ENCODE results near the gene CYP20A1.
A peak's percentile ranks its signal among the peaks of the same experiment; 100 is the strongest.

The CYP20A1 gene

DNA sequence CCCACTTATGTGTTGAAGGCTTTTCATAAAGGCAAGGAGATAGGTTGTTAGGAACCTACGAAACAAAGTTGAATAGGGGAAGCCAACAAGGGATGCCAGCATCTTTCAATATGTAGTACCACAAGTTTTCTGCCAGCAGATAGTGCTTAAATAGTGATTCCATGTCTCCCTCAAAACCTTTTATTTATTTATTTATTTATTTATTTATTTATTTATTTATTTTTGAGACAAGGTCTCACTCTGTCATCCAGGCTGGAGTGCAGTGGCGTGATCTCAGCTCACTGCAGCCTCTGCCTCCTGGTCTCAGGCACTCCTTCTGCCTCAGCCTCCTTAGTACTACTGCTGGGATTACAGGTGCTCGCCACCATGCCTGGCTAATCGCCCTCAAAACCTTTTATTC lies 103.6 kb downstream of the CYP20A1 start (continued):
- TF ChIP-seq, protein P1, sequence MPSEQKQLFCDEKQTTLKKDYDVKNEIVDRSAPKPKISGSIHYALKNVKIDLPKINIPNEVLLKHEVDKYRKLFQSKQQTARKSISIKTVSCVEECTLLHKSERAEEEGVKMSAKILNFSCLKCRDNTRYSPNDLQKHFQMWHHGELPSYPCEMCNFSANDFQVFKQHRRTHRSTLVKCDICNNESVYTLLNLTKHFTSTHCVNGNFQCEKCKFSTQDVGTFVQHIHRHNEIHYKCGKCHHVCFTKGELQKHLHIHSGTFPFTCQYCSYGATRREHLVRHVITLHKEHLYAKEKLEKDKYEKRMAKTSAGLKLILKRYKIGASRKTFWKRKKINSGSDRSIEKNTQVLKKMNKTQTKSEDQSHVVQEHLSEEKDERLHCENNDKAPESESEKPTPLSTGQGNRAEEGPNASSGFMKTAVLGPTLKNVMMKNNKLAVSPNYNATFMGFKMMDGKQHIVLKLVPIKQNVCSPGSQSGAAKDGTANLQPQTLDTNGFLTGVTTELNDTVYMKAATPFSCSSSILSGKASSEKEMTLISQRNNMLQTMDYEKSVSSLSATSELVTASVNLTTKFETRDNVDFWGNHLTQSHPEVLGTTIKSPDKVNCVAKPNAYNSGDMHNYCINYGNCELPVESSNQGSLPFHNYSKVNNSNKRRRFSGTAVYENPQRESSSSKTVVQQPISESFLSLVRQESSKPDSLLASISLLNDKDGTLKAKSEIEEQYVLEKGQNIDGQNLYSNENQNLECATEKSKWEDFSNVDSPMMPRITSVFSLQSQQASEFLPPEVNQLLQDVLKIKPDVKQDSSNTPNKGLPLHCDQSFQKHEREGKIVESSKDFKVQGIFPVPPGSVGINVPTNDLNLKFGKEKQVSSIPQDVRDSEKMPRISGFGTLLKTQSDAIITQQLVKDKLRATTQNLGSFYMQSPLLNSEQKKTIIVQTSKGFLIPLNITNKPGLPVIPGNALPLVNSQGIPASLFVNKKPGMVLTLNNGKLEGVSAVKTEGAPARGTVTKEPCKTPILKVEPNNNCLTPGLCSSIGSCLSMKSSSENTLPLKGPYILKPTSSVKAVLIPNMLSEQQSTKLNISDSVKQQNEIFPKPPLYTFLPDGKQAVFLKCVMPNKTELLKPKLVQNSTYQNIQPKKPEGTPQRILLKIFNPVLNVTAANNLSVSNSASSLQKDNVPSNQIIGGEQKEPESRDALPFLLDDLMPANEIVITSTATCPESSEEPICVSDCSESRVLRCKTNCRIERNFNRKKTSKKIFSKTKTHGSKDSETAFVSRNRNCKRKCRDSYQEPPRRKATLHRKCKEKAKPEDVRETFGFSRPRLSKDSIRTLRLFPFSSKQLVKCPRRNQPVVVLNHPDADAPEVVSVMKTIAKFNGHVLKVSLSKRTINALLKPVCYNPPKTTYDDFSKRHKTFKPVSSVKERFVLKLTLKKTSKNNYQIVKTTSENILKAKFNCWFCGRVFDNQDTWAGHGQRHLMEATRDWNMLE (tag by site-specific recombination; conservative IDR thresholded peaks at IDR 0.05; ENCODE audit: low read depth): peak; percentile 79
- TF ChIP-seq ZNF202 (tag by site-specific recombination; IDR thresholded peaks at IDR 0.05; ENCODE audit: borderline replicate concordance) (0 out of 2 replicates have a peak, but pooled peaks have one; percentile 32), ZNF426 (tag by site-specific recombination; IDR thresholded peaks at IDR 0.05) (peak; percentile 74), ZNF140 (tag by site-specific recombination; IDR thresholded peaks at IDR 0.05) (peak; percentile 53; the same call in 1 of the 2 replicates), ZNF623 (tag by site-specific recombination; IDR thresholded peaks at IDR 0.05) (peak; percentile 56), ZBTB8A (tag by site-specific recombination; IDR thresholded peaks at IDR 0.05) (peak; percentile 60), ZNF394 (tag by site-specific recombination; IDR thresholded peaks at IDR 0.05; ENCODE audit: borderline replicate concordance) (peak; percentile 89), ZNF558 (tag by site-specific recombination; IDR thresholded peaks at IDR 0.05) (peak; percentile 59; the same call in 1 of the 2 replicates), ZNF555 (tag by site-specific recombination; conservative IDR thresholded peaks at IDR 0.05) (peak; percentile 56), ZNF791 (tag by site-specific recombination; IDR thresholded peaks at IDR 0.05) (0 out of 2 replicates have a peak, but pooled peaks have one; percentile 11), ZNF510 (tag by site-specific recombination; IDR thresholded peaks at IDR 0.05; ENCODE audit: insufficient replicate concordance) (peak; percentile 8), ZNF560 (tag by site-specific recombination; IDR thresholded peaks at IDR 0.05; ENCODE audit: borderline replicate concordance) (peak; percentile 30; the same call in 1 of the 2 replicates), ZNF664 (tag by site-specific recombination; IDR thresholded peaks at IDR 0.05) (peak; percentile 47; the same call in 1 of the 2 replicates), ZXDB (tag by site-specific recombination; IDR thresholded peaks at IDR 0.05) (0 out of 2 replicates have a peak, but pooled peaks have one; percentile 34)

DNA sequence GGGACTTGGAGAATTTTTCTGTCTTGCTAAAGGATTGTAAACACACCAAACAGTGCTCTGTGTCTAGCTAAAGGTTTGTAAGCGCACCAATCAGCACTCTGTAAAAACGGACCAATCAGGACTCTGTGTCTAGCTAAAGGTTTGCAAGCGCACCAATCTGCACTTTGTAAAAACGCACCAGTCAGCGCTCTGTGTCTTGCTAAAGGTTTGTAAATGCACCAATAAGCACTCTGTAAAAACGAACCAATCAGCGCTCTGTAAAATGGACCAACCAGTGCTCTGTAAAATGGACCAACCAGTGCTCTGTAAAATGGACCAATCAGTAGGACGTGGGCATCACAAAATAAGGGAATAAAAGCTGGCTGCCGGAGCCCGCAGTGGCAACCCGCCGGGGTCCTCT lies 105.8 kb downstream of the CYP20A1 start:
- no peak overlapping the region for H3K27ac ChIP-seq (ENCODE audit: extremely low read depth, low read depth, low read length)
- H3K4me1 ChIP-seq (ENCODE audit: control insufficient read depth, insufficient read depth, low read length): no peaks in the 10 kb centered on the region
- ChIA-PET POLR2A (no interaction called here), CTCF (interaction anchor here (0.6 kb wide), 1 partner anchor 563 kb away, joined by 3 read pairs; no protein-coding TSS in a partner anchor)
- peaks cover 3 to 10% of the 10 kb centered on the region in 2 experiments; a peak in 2 of 3 replicates for H3K36me3 ChIP-seq (ENCODE audit: control insufficient read depth in 2 of 2, insufficient read depth in 1 of 2, low read length in 2 of 2)
- no peak overlapping the region for H3K4me3 ChIP-seq (ENCODE audit: low read depth, low read length)
- no peaks in the 10 kb centered on the region for H3K9me3 ChIP-seq (ENCODE audit: control insufficient read depth, insufficient read depth, low read depth, low read length)
- TF ChIP-seq OVOL3 (tag by site-specific recombination; IDR thresholded peaks at IDR 0.05) (no peak), ZNF473 (tag by site-specific recombination; IDR thresholded peaks at IDR 0.05) (no peak), ZNF664 (tag by site-specific recombination; IDR thresholded peaks at IDR 0.05) (no peak), HOXD13 (CRISPR knock-in tag; IDR thresholded peaks at IDR 0.05; ENCODE audit: borderline replicate concordance) (no peak), RBAK (tag by site-specific recombination; IDR thresholded peaks at IDR 0.05) (no peak), ZNF555 (tag by site-specific recombination; conservative IDR thresholded peaks at IDR 0.05) (no peak), ZNF114 (tag by site-specific recombination; IDR thresholded peaks at IDR 0.05) (no peak), ZNF792 (tag by site-specific recombination; IDR thresholded peaks at IDR 0.05) (no peak), KLF7 (tag by site-specific recombination; IDR thresholded peaks at IDR 0.05; ENCODE audit: borderline replicate concordance) (no peak), ZNF707 (tag by site-specific recombination; IDR thresholded peaks at IDR 0.05) (no peak), ZNF24 (tag by site-specific recombination; IDR thresholded peaks at IDR 0.05) (no peak), ZNF202 (tag by site-specific recombination; IDR thresholded peaks at IDR 0.05; ENCODE audit: borderline replicate concordance) (no peak), KLF1 (tag by site-specific recombination; IDR thresholded peaks at IDR 0.05) (no peak)
- TF ChIP-seq, protein P2, sequence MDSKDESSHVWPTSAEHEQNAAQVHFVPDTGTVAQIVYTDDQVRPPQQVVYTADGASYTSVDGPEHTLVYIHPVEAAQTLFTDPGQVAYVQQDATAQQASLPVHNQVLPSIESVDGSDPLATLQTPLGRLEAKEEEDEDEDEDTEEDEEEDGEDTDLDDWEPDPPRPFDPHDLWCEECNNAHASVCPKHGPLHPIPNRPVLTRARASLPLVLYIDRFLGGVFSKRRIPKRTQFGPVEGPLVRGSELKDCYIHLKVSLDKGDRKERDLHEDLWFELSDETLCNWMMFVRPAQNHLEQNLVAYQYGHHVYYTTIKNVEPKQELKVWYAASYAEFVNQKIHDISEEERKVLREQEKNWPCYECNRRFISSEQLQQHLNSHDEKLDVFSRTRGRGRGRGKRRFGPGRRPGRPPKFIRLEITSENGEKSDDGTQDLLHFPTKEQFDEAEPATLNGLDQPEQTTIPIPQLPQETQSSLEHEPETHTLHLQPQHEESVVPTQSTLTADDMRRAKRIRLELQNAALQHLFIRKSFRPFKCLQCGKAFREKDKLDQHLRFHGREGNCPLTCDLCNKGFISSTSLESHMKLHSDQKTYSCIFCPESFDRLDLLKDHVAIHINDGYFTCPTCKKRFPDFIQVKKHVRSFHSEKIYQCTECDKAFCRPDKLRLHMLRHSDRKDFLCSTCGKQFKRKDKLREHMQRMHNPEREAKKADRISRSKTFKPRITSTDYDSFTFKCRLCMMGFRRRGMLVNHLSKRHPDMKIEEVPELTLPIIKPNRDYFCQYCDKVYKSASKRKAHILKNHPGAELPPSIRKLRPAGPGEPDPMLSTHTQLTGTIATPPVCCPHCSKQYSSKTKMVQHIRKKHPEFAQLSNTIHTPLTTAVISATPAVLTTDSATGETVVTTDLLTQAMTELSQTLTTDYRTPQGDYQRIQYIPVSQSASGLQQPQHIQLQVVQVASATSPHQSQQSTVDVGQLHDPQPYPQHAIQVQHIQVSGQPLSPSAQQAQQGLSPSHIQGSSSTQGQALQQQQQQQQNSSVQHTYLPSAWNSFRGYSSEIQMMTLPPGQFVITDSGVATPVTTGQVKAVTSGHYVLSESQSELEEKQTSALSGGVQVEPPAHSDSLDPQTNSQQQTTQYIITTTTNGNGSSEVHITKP (tag by site-specific recombination; IDR thresholded peaks at IDR 0.05): no peak
- TF ChIP-seq, protein P3, sequence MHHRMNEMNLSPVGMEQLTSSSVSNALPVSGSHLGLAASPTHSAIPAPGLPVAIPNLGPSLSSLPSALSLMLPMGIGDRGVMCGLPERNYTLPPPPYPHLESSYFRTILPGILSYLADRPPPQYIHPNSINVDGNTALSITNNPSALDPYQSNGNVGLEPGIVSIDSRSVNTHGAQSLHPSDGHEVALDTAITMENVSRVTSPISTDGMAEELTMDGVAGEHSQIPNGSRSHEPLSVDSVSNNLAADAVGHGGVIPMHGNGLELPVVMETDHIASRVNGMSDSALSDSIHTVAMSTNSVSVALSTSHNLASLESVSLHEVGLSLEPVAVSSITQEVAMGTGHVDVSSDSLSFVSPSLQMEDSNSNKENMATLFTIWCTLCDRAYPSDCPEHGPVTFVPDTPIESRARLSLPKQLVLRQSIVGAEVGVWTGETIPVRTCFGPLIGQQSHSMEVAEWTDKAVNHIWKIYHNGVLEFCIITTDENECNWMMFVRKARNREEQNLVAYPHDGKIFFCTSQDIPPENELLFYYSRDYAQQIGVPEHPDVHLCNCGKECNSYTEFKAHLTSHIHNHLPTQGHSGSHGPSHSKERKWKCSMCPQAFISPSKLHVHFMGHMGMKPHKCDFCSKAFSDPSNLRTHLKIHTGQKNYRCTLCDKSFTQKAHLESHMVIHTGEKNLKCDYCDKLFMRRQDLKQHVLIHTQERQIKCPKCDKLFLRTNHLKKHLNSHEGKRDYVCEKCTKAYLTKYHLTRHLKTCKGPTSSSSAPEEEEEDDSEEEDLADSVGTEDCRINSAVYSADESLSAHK (tag by site-specific recombination; IDR thresholded peaks at IDR 0.05): no peak

Data from HEK293 (cell line).